ENCODE measurements around the gene CNTN4. TPM values are rescaled to one million over a fixed set of nuclear protein-coding genes. Genes with fewer than 3 reads are reported as not detected.
"Not testable (repeated sequence)": the region's sequence is repeated elsewhere in the genome, so short reads cannot be mapped to it uniquely, and the experiment has no call there.

The CNTN4 gene
- total RNA-seq, 1 donor from 2014 or later: 37.5 TPM

GRCh38 chr3:2985479-2985878, 886.8 kb downstream of the CNTN4 start:
- intact Hi-C loops (cut with DNase I): no loop called here
- no peak overlapping the region for H3K27ac ChIP-seq
- TF ChIP-seq CTCF (IDR thresholded peaks at IDR 0.05): no peak
- no peaks in the 10 kb centered on the region for H3K36me3 ChIP-seq
- DNase-seq (ENCODE audit: low spot score in 2 of 2): no peak
- no peaks in the 10 kb centered on the region for H3K4me1 ChIP-seq
- no peak overlapping the region for H3K4me3 ChIP-seq
- no peaks in the 10 kb centered on the region for H3K27me3 ChIP-seq
- no peaks in the 10 kb centered on the region for H3K9me3 ChIP-seq

GRCh38 chr3:2992534-2992933, 893.9 kb downstream of the CNTN4 start:
- H3K36me3 ChIP-seq: no peaks in the 10 kb centered on the region
- no peaks in the 10 kb centered on the region for H3K4me1 ChIP-seq
- H3K27me3 ChIP-seq: no peaks in the 10 kb centered on the region
- intact Hi-C loops (cut with DNase I): no loop called here
- H3K27ac ChIP-seq: no peak overlapping the region
- TF ChIP-seq CTCF (IDR thresholded peaks at IDR 0.05): no peak
- no peaks in the 10 kb centered on the region for H3K9me3 ChIP-seq
- H3K4me3 ChIP-seq: no peak overlapping the region
- DNase-seq (ENCODE audit: low spot score in 2 of 2): no peak

- H3K27ac ChIP-seq; H3K9me3 ChIP-seq; DNase-seq (ENCODE audit: low spot score in 2 of 2); H3K27me3 ChIP-seq; intact Hi-C loops (cut with DNase I); H3K36me3 ChIP-seq; H3K4me1 ChIP-seq; H3K4me3 ChIP-seq: not testable (repeated sequence)
Measured at GRCh38 chr3:2993130-2993529, 894.5 kb downstream of the CNTN4 start.

GRCh38 chr3:2993736-2994135, 895.1 kb downstream of the CNTN4 start:
- H3K36me3 ChIP-seq: no peaks in the 10 kb centered on the region
- H3K9me3 ChIP-seq: no peaks in the 10 kb centered on the region
- no peak for DNase-seq (ENCODE audit: low spot score in 2 of 2)
- no peaks in the 10 kb centered on the region for H3K4me1 ChIP-seq
- H3K4me3 ChIP-seq: no peak overlapping the region
- no peak for TF ChIP-seq CTCF (IDR thresholded peaks at IDR 0.05)
- no peak overlapping the region for H3K27ac ChIP-seq
- no peaks in the 10 kb centered on the region for H3K27me3 ChIP-seq
- intact Hi-C loops (cut with DNase I): no loop called here

GRCh38 chr3:2995195-2995594, 896.5 kb downstream of the CNTN4 start:
- intact Hi-C loops (cut with DNase I): no loop called here
- H3K27me3 ChIP-seq: no peaks in the 10 kb centered on the region
- H3K4me3 ChIP-seq: no peak overlapping the region
- H3K36me3 ChIP-seq: no peaks in the 10 kb centered on the region
- no peaks in the 10 kb centered on the region for H3K9me3 ChIP-seq
- no peak for DNase-seq (ENCODE audit: low spot score in 2 of 2)
- TF ChIP-seq CTCF (IDR thresholded peaks at IDR 0.05): no peak
- no peaks in the 10 kb centered on the region for H3K4me1 ChIP-seq
- H3K27ac ChIP-seq: no peak overlapping the region

GRCh38 chr3:3005146-3005744, 906.6 kb downstream of the CNTN4 start:
- intact Hi-C loops (cut with DNase I): no loop called here
- TF ChIP-seq CTCF (IDR thresholded peaks at IDR 0.05): no peak
- no peak overlapping the region for H3K27ac ChIP-seq

More at GRCh38 chr3:3005146-3005744, 906.6 kb downstream of the CNTN4 start:
- Histone ChIP-seq H3K9me3 (no peaks in the 10 kb centered on the region), H3K36me3 (no peaks in the 10 kb centered on the region), H3K27me3 (no peaks in the 10 kb centered on the region), H3K4me1 (no peaks in the 10 kb centered on the region), H3K4me3 (no peak overlapping the region)
- DNase-seq (ENCODE audit: low spot score in 2 of 2): no peak
